RWPE2 (cell line): ENCODE results near the gene ZNF429.

Source experiments
- ATAC-seq: fragments of 200-7000 bp; cut with Tn5 transposase; 3 replicates; pipeline ENCODE4 v1.9.1; 2021; ENCODE audit warnings: low read depth
- DNase-seq: peaks from one replicate; pipeline ENCODE4 v3.0.0-alpha.2; 2020; ENCODE audit warnings: low spot score
- H3K27ac ChIP-seq: fragments of 450-650 bp; 2 replicates; pipeline ENCODE4 v1.5.1; 2017; ENCODE audit warnings: mild to moderate bottlenecking; ENCODE audit not compliant: poor library complexity, severe bottlenecking
- H3K27me3 ChIP-seq: fragments of 250-450 bp; sonication (Bioruptor Pico); 2 replicates; pipeline ENCODE4 v1.5.1; 2021; ENCODE audit warnings: mild to moderate bottlenecking, moderate library complexity; ENCODE audit not compliant: insufficient read depth, poor library complexity, severe bottlenecking
- H3K36me3 ChIP-seq: fragments of 250-450 bp; sonication (Bioruptor Pico); 2 replicates; pipeline ENCODE4 v1.5.1; 2020; ENCODE audit warnings: low read depth, mild to moderate bottlenecking, moderate library complexity
- H3K4me1 ChIP-seq: fragments of 250-450 bp; sonication (Bioruptor Pico); 2 replicates; pipeline ENCODE4 v1.5.1; 2021; ENCODE audit warnings: mild to moderate bottlenecking, moderate library complexity; ENCODE audit not compliant: insufficient read depth, poor library complexity, severe bottlenecking
- H3K4me3 ChIP-seq: fragments of 250-450 bp; sonication (Bioruptor Pico); 2 replicates; pipeline ENCODE4 v1.5.1; 2021; ENCODE audit warnings: mild to moderate bottlenecking, moderate library complexity; ENCODE audit not compliant: severe bottlenecking
- H3K9me3 ChIP-seq: fragments of 250-450 bp; sonication (Bioruptor Pico); 2 replicates; pipeline ENCODE4 v1.5.1; 2021; ENCODE audit warnings: mild to moderate bottlenecking, moderate library complexity; ENCODE audit not compliant: severe bottlenecking
- CTCF ChIP-seq: fragments of 450-650 bp; IDR thresholded peaks from one replicate; pipeline ENCODE4 v1.5.1; 2017; ENCODE audit warnings: mild to moderate bottlenecking, moderate library complexity; ENCODE audit not compliant: poor library complexity, severe bottlenecking

ZNF429 gene

DNA sequence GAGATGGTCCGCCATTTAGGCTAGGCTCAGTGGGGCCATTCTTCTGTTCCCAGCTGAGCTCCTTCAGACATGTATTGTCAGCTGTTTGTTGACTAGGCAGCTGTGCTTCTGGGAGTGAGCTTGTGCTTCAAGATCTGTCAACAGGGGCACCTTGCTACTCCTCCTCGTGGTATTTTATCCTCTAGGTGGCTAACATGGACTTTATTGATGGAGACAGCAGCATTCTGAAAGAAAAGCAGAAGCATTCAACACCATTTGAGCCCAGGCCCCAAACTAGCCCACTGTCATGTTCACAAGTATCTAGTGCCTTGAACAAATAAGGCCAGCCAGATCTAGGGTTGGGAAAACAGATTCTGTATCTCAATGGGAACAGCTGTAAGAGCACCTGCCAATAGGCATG is 65.9 kb downstream of the ZNF429 start:
- ATAC-seq (no peak), DNase-seq (no peak)
- no peaks in the 10 kb centered on the region for H3K27me3 ChIP-seq
- no peak for TF ChIP-seq CTCF
- H3K4me3 ChIP-seq, result no peak overlapping the region
- H3K9me3 ChIP-seq, result peaks cover 19% of the 10 kb centered on the region
- H3K36me3 ChIP-seq, result no peaks in the 10 kb centered on the region
- H3K4me1 ChIP-seq, result no peaks in the 10 kb centered on the region
- H3K27ac ChIP-seq, result no peak overlapping the region

- Histone ChIP-seq H3K9me3 (peaks cover 19% of the 10 kb centered on the region), H3K36me3 (no peaks in the 10 kb centered on the region), H3K27me3 (no peaks in the 10 kb centered on the region), H3K4me3 (no peak overlapping the region), H3K4me1 (no peaks in the 10 kb centered on the region), H3K27ac (no peak overlapping the region)
- DNase-seq (no peak), ATAC-seq (no peak)
- TF ChIP-seq CTCF, result no peak
These were observed 69.2 kb downstream of the ZNF429 start for GRCh38 chr19:21574607-21575006.

DNA sequence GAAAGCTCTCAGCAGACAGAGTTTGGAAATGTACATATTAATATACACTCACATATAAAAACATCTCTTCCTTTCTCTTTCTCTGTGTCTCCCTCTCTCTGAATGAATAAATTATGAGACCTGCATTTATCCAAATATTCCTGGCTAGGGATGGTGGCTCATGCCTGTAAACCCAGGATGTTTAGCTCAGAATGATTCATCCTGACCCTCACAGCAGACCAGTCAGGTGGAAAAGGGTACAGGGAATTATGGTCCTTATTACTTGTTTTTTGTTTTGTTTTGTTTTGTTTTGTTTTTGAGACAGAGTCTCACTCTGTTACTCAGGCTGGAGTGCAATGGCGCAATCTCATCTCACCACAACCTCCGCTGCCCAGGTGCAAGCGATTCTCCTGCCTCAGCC is 71.1 kb downstream of the ZNF429 start:
- TF ChIP-seq CTCF, result no peak
- no peaks in the 10 kb centered on the region for H3K4me1 ChIP-seq
- H3K4me3 ChIP-seq, result no peak overlapping the region
- no peak overlapping the region for H3K27ac ChIP-seq
- no peak for ATAC-seq
- H3K36me3 ChIP-seq, result no peaks in the 10 kb centered on the region
- peaks cover 18% of the 10 kb centered on the region for H3K9me3 ChIP-seq
- no peaks in the 10 kb centered on the region for H3K27me3 ChIP-seq
- DNase-seq, result no peak

- H3K4me1 ChIP-seq, result no peaks in the 10 kb centered on the region
- H3K9me3 ChIP-seq, result peaks cover 4% of the 10 kb centered on the region
- no peak overlapping the region for H3K27ac ChIP-seq
- TF ChIP-seq CTCF, result no peak
- H3K27me3 ChIP-seq, result no peaks in the 10 kb centered on the region
- ATAC-seq (no peak), DNase-seq (no peak)
- no peaks in the 10 kb centered on the region for H3K36me3 ChIP-seq
- no peak overlapping the region for H3K4me3 ChIP-seq
These were observed 74.7 kb downstream of the ZNF429 start for GRCh38 chr19:21580101-21580500.

GRCh38 chr19:21580818-21581217 is 75.4 kb downstream of the ZNF429 start:
- no peak for TF ChIP-seq CTCF

More at GRCh38 chr19:21580818-21581217, 75.4 kb downstream of the ZNF429 start:
- ATAC-seq (no peak), DNase-seq (no peak)
- H3K4me3 ChIP-seq, result no peak overlapping the region
- H3K9me3 ChIP-seq, result peaks cover 4% of the 10 kb centered on the region
- no peaks in the 10 kb centered on the region for H3K4me1 ChIP-seq
- H3K27ac ChIP-seq, result no peak overlapping the region
- H3K36me3 ChIP-seq, result no peaks in the 10 kb centered on the region
- H3K27me3 ChIP-seq, result no peaks in the 10 kb centered on the region
